Measurements from ENCODE around the gene EFCAB14.
"Not testable (repeated sequence)": the region's sequence is repeated elsewhere in the genome, so short reads cannot be mapped to it uniquely, and the experiment has no call there.

The EFCAB14 gene

DNA sequence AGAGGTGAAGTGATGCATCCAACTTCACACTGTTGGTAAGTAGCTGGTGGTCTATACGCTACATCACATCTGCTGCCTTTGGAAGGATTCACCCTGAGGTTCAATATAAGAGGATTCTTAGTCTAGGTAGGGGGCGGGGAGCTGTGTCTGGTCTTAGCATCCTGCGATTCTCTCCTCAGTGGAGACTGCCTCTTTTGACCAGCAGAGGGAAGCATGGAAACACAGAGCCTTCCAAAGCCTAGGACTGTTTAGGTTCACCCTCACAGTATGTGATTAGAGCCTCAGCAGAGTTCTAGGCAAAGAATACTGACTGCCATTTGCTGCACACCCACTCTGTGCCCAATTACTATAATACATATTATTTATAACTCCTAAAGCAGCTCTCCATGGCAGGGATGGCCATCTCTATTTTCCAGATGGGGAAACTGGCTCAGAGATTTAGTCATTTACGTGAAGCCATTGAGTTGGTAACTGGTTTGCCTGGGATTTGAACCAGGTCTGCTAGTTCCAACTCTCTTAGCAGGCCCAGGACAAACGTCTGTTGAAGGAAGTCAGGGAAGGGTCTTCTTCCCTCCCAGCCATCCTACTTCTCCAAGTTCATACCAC, 28.9 kb upstream of the EFCAB14 start:
- Histone ChIP-seq H3K36me3 (replicated peaks) (no peaks in the 10 kb centered on the region), H3K9me3 (no peaks in the 10 kb centered on the region), H3K27me3 (ENCODE audit: low read depth) (peaks cover 13% of the 10 kb centered on the region), H3K4me3 (no peak overlapping the region), H3K4me1 (no peaks in the 10 kb centered on the region)
- DNase-seq (ENCODE audit: low spot score in 2 of 2): peak; percentile 31 to 49
- in situ Hi-C loops (cut with MboI; ENCODE audit: low sequenced_read_pairs): no loop called here

DNA sequence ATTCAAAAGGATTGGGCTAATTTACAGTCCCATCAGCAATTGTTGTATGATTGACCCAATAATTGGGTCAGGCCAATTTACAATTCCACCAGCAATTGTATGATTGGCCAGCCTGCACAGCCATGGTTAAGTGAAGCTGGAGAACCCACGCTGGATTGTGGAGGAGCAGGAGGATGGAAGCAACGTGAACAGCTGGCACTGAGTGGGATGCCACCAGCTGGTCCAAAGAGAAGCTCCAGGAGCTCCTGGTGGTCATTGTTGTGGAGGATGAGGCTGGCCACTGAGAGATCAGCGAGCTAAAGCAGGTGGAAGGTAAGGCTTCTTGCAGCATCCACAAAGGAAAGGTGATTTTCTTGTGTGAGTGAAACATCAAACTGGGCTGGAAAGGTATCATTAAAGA, 23.2 kb upstream of the EFCAB14 start:
- no peak overlapping the region for H3K4me3 ChIP-seq
- no peaks in the 10 kb centered on the region for H3K36me3 ChIP-seq (replicated peaks)
- H3K27me3 ChIP-seq (ENCODE audit: low read depth): peaks cover 13% of the 10 kb centered on the region
- no peak for DNase-seq (ENCODE audit: low spot score in 2 of 2)
- H3K4me1 ChIP-seq: no peaks in the 10 kb centered on the region
- in situ Hi-C loops (cut with MboI; ENCODE audit: low sequenced_read_pairs): no loop called here
- H3K9me3 ChIP-seq: no peaks in the 10 kb centered on the region

DNA sequence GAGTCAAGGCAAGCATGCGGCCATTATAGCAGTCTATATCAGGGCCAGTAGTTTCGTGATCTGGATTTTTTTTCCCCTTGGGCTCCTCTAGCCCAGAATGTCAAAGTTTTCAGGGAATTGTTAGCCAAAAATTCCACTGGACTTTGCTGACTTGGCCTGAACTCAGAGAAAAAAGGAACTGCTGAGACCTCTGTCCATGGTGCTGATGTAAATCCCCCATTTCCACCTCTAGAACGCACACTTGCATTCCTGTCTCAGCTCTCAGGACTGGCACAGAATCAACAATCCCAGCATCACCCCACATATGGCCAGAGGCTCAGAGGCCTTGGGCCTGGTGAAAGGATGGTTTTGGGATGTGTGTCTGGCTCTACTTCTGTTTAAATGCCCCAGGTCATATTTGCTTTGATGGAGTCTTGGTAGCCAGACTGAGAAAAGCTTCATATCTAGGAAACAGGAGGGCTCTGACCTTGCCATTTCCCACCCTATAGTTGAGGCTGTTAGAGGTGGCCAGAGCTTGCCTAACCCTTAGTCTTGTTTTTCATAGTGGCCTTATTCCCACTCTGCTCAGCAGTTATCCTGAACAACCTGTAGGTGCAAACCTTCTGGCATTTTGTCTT, 16.9 kb upstream of the EFCAB14 start:
- H3K4me1 ChIP-seq: no peaks in the 10 kb centered on the region
- peak in 1 of 2 experiments; percentile 67 for DNase-seq (ENCODE audit: low spot score in 2 of 2)
- no peaks in the 10 kb centered on the region for H3K27me3 ChIP-seq (ENCODE audit: low read depth)
- no peaks in the 10 kb centered on the region for H3K36me3 ChIP-seq (replicated peaks)
- no peak overlapping the region for H3K4me3 ChIP-seq
- no peaks in the 10 kb centered on the region for H3K9me3 ChIP-seq
- in situ Hi-C loops (cut with MboI; ENCODE audit: low sequenced_read_pairs): no loop called here

DNA sequence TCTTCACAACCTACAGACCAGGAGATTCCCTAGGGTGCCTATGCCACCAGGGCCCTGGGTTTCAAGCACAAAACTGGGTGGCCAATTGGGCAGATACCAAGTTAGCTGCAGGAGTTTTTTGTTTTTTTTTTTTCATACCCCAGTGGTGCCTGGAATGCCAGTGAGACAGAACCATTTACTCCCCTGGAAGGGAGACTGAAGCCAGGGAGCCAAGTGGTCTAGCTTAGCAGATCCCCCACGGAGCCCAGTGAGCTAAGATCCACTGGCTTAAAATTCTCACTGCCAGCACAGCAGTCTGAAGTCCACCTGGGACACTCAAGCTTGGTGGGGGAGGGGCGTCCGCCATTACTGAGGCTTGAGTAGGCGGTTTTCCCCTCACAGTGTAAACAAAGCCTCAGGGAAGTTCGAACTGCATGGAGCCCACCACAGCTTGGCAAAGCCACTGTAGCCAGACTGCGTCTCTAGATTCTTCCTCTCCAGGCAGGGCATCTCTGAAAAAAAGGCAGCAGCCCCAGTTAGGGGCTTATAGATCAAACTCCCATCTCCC, 9.5 kb upstream of the EFCAB14 start:
- H3K9me3 ChIP-seq; DNase-seq (ENCODE audit: low spot score in 2 of 2); H3K4me1 ChIP-seq; H3K36me3 ChIP-seq (replicated peaks); H3K27me3 ChIP-seq (ENCODE audit: low read depth); H3K4me3 ChIP-seq; in situ Hi-C loops (cut with MboI; ENCODE audit: low sequenced_read_pairs): not testable (repeated sequence)

DNA sequence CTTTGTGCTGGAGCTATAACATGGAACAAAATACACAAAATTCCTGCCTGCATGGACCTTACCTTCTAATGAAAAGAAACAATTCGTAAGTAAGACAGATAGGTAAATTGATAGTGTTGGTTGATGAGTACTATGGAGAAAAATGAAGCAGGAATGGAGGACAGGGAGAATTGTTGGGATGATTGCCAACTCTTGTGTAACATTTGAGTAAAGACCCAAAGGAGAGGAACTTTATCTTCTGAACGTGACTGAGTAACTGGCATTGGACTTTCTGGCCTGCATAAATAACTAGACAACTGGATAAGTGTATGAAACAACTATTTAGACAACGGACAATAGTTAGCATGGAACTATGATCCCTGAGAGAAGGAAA, 6.8 kb upstream of the EFCAB14 start:
- H3K4me1 ChIP-seq: no peaks in the 10 kb centered on the region
- no peak for DNase-seq (ENCODE audit: low spot score in 2 of 2)
- no peaks in the 10 kb centered on the region for H3K27me3 ChIP-seq (ENCODE audit: low read depth)
- H3K4me3 ChIP-seq: no peak overlapping the region
- in situ Hi-C loops (cut with MboI; ENCODE audit: low sequenced_read_pairs): no loop called here
- H3K9me3 ChIP-seq: no peaks in the 10 kb centered on the region
- H3K36me3 ChIP-seq (replicated peaks): no peaks in the 10 kb centered on the region

DNA sequence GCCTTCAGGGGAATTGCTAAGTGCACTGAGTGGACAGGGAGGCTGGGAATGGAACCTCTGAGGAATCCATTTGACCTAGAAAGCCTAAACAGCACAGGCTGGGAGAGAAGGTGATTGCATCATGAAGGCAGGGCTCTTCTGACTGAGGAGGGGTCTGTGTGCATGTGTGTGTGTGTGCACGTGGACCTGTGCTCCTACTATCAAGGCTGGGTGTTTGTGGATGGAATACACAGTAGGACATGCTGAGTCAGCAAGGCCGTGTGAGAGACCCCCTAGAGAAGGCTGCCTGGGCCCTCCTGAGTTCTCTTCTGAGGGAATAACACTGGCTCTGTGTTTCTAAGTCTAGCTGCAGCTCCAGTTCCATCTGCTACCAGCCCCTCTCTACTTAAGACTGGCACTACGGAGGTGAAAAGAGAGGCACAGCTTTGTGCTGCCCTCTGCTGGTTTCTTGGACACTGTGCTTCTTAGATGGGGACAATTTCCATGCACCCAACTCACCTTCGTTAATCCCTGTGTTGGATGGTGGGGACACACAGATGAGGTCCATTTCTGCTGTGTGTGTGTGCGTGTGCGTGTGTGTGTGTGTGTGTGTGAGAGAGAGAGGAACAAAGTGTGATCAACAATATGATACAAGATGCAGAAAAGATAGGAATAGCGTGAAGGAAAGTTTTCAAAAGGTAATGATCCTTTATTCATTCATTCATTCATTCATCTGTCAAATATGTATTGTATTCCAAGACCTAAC, 6.2 kb upstream of the EFCAB14 start:
- no peaks in the 10 kb centered on the region for H3K4me1 ChIP-seq
- no peaks in the 10 kb centered on the region for H3K27me3 ChIP-seq (ENCODE audit: low read depth)
- no peaks in the 10 kb centered on the region for H3K36me3 ChIP-seq (replicated peaks)
- DNase-seq (ENCODE audit: low spot score in 2 of 2): peak; percentile 75 to 76
- no peaks in the 10 kb centered on the region for H3K9me3 ChIP-seq
- in situ Hi-C loops (cut with MboI; ENCODE audit: low sequenced_read_pairs): no loop called here
- no peak overlapping the region for H3K4me3 ChIP-seq

DNA sequence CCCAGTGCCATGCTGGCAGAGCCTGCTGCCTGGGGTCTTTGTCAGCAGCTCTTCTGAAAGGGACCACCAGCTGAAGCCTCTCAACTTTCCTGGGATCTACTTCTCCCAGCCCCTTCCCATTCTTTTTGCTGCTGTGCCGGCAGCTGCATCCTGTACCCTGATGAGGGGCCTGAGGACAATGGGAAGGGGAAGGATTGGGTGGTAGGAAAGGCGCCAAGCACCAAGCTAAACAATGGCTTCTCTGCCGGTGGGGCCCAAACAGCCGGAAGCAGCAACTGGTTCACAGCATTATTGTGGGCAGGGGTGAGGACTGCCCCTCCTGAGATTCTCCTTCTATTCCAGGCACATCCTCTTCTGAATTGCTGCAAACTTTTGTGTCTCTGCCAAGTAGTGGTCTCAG, 5.0 kb upstream of the EFCAB14 start:
- Histone ChIP-seq H3K4me3 (no peak overlapping the region), H3K4me1 (peaks cover 5% of the 10 kb centered on the region; the same call in 1 of the 2 replicates), H3K9me3 (no peaks in the 10 kb centered on the region), H3K36me3 (replicated peaks) (no peaks in the 10 kb centered on the region), H3K27me3 (ENCODE audit: low read depth) (no peaks in the 10 kb centered on the region)
- no peak for DNase-seq (ENCODE audit: low spot score in 2 of 2)
- in situ Hi-C loops (cut with MboI; ENCODE audit: low sequenced_read_pairs): no loop called here

DNA sequence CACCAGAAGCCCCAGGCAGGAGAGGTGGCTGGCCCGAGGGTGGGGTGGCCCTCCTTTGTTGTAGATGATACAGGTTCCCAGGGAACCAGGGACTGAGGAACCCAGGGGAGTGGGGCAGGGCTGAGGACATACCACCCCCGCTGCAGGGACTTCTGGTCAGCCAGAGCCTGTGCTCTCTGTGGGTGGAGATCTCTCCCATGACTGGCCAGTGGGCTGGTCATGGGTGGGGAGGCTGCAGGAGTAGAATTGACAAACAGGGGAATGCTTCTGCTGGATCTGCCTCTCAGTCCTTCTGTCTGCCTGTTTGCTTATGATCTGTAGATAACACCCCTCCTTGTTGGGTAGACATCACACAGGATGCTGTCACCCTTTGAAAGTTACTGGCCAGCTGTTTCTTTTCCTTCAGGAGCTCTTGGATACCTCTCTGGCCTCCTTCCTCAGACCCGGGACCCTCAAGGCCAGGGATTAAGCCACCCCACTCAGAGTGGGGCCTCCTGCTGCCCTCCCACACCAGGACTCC, 2.8 kb upstream of the EFCAB14 start:
- Histone ChIP-seq H3K9me3 (no peaks in the 10 kb centered on the region), H3K4me1 (peaks cover 12% of the 10 kb centered on the region), H3K36me3 (replicated peaks) (peaks cover 3% of the 10 kb centered on the region; the same call in 1 of the 2 replicates), H3K27me3 (ENCODE audit: low read depth) (no peaks in the 10 kb centered on the region), H3K4me3 (no peak overlapping the region)
- no peak for DNase-seq (ENCODE audit: low spot score in 2 of 2)
- in situ Hi-C loops (cut with MboI; ENCODE audit: low sequenced_read_pairs): no loop called here

DNA sequence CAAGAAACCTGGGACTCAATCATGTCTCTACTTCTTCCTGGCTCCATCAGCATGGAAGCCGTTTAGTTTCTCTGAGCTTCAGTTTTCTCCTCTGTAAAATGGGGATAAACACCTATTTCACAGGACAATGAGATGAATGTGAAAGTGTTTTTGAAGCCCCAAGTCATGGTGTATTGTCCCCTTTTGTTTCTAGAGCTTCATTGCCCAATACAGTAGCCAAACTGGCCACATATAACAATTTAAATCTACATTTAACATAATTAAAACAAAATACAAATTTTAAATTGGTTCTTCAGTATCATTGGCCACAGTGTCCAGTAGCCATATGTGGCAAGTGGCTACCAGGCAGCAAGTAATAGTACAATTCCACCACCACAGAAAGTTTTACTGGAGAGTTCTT, 2.3 kb upstream of the EFCAB14 start:
- in situ Hi-C loops (cut with MboI; ENCODE audit: low sequenced_read_pairs): no loop called here
- no peak for DNase-seq (ENCODE audit: low spot score in 2 of 2)
- Histone ChIP-seq H3K4me3 (no peak overlapping the region), H3K36me3 (replicated peaks) (peaks cover 3% of the 10 kb centered on the region; the same call in 1 of the 2 replicates), H3K9me3 (no peaks in the 10 kb centered on the region), H3K4me1 (peaks cover 14% of the 10 kb centered on the region), H3K27me3 (ENCODE audit: low read depth) (no peaks in the 10 kb centered on the region)

DNA sequence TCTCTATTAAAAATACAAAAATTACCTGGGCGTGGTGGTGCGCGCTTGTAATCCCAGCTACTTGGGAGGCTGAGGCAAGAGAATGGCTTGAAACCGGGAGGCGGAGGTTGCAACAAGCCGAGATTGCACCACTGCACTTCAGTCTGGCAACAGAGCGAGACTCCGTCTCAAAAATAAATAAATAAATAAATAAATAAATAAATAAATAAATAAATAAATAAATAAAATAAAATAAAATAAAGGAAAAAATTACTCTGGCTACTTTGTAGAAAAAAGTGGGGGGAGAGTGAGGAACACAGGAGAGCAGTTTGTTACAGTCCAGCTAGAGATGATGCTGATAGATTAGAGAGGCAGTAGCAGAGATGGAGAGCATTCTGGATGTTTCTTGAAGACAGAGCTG, 1.4 kb upstream of the EFCAB14 start:
- H3K9me3 ChIP-seq; in situ Hi-C loops (cut with MboI; ENCODE audit: low sequenced_read_pairs); H3K4me3 ChIP-seq; H3K27me3 ChIP-seq (ENCODE audit: low read depth); H3K36me3 ChIP-seq (replicated peaks); DNase-seq (ENCODE audit: low spot score in 2 of 2): not testable (repeated sequence)
- peaks cover 14% of the 10 kb centered on the region for H3K4me1 ChIP-seq

DNA sequence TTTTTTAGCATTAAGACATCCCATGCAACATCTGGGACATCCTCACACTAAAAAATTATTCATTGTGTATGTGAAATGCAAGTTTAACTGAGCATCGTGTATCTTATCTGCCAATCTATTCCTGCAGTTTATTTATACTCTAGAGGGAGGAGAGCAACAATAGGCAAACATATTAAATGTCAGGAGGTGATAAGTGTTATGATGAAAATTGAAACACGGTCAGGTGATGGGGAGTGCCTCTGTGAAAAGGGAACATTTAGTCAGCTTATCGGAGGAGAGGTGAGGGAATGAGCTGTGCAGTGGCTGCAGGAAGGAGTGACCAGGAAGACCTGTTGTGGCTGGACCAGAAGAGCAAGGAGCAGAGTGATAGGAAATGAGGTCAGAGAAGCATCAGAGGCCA, 775 bp upstream of the EFCAB14 start:
- H3K4me1 ChIP-seq: peaks cover 14% of the 10 kb centered on the region
- in situ Hi-C loops (cut with MboI; ENCODE audit: low sequenced_read_pairs): no loop called here
- DNase-seq (ENCODE audit: low spot score in 2 of 2): no peak
- H3K36me3 ChIP-seq (replicated peaks): peaks cover 15% of the 10 kb centered on the region
- peak overlapping the region; percentile 91 for H3K4me3 ChIP-seq
- H3K9me3 ChIP-seq: no peaks in the 10 kb centered on the region
- H3K27me3 ChIP-seq (ENCODE audit: low read depth): no peaks in the 10 kb centered on the region

DNA sequence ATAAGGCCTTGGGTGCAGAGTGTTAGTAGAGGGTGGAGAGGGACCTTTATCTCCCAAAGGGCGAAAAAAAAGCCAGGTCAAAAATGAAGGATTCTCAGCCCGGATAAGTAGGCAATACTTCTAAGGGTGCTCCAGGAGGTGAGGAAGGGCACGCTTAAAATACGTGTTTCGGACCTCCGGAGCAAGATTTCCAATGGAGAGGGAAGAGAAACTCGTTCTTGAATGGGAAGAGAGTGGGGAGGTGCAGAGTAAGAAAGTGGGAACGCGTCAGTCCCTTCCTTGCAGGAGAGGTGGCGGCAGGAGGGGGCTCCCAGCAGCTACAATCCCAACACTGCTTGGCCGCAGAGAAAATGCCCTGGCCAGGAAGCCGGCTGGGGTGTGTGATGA, 581 bp downstream of the EFCAB14 start:
- Histone ChIP-seq H3K9me3 (no peaks in the 10 kb centered on the region), H3K4me3 (peak overlapping the region; percentile 91), H3K27me3 (ENCODE audit: low read depth) (no peaks in the 10 kb centered on the region), H3K36me3 (replicated peaks) (peaks cover 23% of the 10 kb centered on the region), H3K4me1 (peaks cover 14% of the 10 kb centered on the region)
- in situ Hi-C loops (cut with MboI; ENCODE audit: low sequenced_read_pairs): no loop called here
- no peak for DNase-seq (ENCODE audit: low spot score in 2 of 2)

DNA sequence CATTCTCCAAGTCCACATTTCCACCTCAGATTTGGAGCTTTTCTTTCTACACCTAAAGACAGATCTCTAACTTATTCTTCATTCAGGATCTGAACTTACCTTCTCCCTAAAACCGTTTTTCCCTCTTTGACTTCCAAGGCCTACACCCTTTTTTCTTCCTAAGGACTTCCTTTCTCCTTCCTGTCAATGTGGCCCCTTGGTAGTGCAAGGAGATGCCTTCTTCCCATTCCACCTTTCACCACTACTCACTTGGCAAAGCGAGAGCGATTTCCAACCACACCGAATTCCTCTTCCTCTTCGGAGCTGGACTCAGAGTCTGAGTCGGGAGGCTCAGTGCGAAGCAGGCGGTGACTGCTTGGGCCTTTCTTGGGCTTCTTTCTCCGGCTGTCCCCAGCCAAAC, 1.3 kb downstream of the EFCAB14 start:
- peaks cover 14% of the 10 kb centered on the region for H3K4me1 ChIP-seq
- H3K9me3 ChIP-seq: no peaks in the 10 kb centered on the region
- H3K27me3 ChIP-seq (ENCODE audit: low read depth): no peaks in the 10 kb centered on the region
- in situ Hi-C loops (cut with MboI; ENCODE audit: low sequenced_read_pairs): no loop called here
- H3K36me3 ChIP-seq (replicated peaks): peaks cover 26% of the 10 kb centered on the region
- DNase-seq (ENCODE audit: low spot score in 2 of 2): no peak
- peak overlapping the region; percentile 91 for H3K4me3 ChIP-seq

DNA sequence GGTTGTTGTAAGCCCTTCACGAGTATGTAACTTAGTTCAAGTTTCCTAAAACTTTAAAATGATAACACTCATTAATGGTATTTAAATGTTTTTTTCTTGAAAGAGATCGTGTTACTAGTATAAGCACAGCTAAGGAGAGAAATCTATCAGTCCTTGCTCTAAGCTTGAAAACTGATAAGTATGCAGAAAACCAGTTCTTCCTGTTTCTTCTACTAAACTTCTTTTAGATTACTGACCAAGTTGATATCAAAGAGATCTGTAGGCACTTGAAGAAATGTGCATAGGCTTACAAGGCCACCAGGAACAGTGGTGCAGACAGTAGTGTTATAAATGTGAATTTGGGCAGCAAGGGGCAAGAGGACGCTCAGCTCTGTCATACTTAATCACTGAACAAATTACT, 3.9 kb downstream of the EFCAB14 start:
- no peak for DNase-seq (ENCODE audit: low spot score in 2 of 2)
- H3K27me3 ChIP-seq (ENCODE audit: low read depth): no peaks in the 10 kb centered on the region
- peaks cover 29% of the 10 kb centered on the region for H3K36me3 ChIP-seq (replicated peaks)
- in situ Hi-C loops (cut with MboI; ENCODE audit: low sequenced_read_pairs): no loop called here
- no peak overlapping the region for H3K4me3 ChIP-seq
- peaks cover 14% of the 10 kb centered on the region for H3K4me1 ChIP-seq
- no peaks in the 10 kb centered on the region for H3K9me3 ChIP-seq
